Activated gamma-delta T cell treated with Interleukin-2 at 50 U/mL for 16 hours (primary cell): ENCODE measurements around the gene TCTN2.

Source experiments
- DNase-seq: peaks from one replicate; pipeline ENCODE4 v3.0.0-alpha.2; 2020

TCTN2 gene

GRCh38 chr12:123670882-123671728 lies at the start of gene TCTN2:
TCTN2 (plus strand) TSS chr12:123671113; CDS start chr12:123671241, 128 bp downstream.
- DNase-seq, result peak; percentile 94

DNA sequence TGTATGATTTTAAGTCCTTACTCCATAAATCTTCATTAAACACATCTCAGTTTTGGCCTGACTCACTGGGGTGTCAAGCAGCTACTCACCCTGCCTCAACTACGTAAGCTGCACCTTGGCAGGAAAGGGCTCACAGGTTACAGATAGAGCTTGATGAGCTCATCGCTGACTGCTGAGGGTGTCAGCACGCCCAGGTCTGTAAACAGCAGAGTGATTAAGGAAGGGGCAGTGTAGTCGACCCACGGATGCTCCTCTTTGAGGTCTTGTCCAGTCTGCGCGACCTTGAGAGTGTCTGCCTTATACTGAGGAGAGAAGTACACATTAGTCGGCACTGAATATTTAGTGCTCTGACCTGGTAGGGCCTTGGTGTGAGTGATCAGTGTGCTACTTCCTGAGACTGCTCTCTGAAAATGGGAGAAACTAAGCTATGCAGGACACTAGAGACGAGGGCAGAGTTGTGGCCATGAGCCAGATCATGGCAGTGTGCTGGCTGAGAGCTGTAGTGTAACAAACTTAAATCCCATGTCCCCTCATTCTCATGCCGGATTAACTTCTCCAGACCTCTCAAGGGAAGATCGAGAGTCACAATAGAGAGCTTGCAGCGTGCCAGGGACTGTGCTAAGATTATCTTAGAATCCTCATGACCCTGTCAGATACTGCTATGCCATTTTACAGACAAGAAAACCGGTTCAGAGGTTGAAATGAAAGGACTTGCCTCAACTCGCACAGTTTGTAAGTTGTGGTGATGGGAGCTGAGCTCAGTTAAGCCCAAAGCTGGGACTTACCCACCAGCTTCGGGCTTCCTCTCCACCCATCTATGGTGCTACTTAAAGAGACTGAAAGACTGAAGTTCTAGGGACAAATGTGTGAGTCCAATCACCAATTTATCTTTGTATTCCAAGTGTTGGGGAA lies 49.0 kb upstream of the TCTN2 start:
- DNase-seq, result no peak

DNA sequence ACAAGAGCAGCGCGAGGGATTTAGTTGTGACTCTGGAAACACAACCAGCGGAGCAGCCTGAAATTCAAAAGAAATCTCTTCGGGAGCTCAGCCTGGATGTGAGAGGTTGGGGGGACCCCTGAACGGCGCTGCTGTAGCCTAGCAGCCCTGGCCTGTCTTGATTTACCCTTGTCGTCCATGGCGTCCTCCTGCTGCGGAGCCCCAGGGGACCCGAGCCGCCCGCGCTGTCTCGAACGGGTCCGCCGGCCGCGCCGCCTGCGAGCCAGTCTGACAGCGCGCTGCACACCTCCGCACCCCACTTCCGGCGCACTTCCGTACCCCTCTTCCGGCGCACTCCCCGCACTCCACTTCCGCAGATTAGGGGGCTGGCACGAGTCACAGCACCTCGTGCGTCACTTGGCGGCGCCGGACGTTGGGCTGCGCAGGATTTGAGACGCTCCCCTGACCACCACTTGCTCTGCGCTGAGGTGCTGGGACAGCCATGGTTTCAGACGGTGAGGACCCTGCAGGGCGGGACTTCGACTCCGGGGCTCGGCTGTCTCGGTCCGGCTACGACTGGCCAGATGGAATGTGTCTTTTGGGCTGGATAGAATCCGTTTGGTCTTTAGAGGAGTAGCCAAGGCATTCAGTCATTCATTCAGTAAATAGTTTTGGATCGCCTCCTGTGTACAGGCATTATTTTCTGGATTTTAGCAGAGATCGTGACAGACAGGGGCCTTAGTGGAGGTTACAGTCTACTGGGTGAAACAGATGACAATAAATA lies 37.4 kb upstream of the TCTN2 start, which contains the start of the genes EIF2B1 and GTF2H3:
TSS of gene EIF2B1 (minus strand) at position 308 of the 763 bp plus-strand sequence. CDS start at position 179, 129 bp downstream.
TSS of gene GTF2H3 (plus strand) at position 451 of the 763 bp plus-strand sequence. CDS start at position 482, 31 bp downstream.
- DNase-seq, result peak; percentile 95

GRCh38 chr12:123634142-123634561 lies 36.8 kb upstream of the TCTN2 start:
- no peak for DNase-seq

- no peak for DNase-seq
These were observed 27.0 kb upstream of the TCTN2 start for GRCh38 chr12:123643911-123644310.

DNA sequence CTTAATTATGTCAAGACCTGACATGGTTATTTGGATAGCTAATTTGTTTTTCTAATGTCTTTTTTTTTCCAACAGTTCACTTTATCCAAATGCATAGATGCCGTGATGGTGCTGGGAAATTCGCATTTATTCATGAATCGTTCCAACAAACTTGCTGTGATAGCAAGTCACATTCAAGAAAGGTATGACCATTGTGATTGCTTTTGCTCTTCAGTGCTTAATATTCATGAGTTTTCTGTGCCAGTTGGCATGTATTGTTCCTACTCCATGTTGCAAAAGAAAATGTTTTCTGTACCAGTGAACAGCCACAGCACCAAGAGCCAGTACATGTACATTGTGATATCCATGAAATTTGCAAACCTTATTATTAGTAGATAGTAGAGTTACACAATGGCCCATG lies 25.5 kb upstream of the TCTN2 start:
- DNase-seq, result no peak

DNA sequence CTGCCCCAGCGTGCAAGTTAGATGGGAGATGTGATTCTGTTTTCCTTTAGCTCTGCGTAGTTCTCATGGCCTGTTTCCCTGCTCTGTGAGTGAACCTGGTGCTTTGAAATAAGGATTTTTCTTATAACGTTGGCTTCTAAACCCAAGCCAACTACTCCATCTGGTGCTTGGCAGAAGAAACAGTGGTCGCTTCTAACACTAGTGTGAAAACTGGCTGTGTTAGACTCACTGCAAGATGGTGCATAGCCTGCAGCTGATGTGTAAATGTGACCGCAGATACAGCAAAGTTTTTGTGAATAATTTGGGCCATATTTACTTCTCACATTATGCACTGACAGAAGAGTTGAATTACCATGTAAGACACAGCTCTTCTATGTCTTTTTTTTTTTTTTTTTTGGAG lies 25.0 kb upstream of the TCTN2 start:
- DNase-seq, result no peak

DNA sequence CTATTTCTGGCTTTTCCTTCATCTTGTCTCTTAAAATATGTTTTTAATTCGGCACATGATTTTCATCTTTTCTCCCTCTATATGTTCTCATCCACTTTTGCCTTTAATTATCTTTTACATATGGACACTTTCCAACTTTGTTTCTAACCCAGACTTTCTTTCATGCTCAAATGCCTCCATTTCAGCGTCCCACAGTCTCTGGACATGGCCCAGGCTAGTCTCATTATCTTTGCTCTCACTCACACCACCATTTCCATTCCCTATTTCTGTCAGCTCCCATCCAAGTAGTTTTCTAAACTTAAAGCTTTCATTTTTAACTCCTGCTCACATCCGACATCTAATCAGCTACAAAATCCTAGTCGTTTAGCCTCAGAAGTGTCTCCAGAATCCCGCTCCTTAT lies 22.5 kb upstream of the TCTN2 start:
- DNase-seq, result no peak

- no peak for DNase-seq
These were observed 16.7 kb upstream of the TCTN2 start for GRCh38 chr12:123654129-123654701.

DNA sequence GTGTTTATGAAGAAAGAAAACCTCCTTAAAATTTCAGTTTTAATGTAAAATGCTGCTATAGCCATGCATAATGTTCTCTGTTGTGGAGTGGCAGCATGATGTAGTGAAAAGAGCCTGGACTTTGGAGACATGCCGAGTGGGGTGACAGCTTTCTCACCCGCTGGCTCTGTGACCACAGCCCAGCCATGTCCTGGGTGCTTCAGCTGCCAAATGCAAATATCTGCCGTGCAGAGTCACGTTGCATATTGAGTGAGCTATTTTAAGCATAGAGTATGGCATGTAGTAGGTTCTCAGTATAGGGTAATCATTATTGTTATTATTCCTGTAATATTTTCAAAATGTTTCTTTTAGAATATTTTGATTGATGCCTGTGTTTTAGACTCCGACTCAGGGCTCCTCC lies 15.5 kb upstream of the TCTN2 start:
- no peak for DNase-seq

DNA sequence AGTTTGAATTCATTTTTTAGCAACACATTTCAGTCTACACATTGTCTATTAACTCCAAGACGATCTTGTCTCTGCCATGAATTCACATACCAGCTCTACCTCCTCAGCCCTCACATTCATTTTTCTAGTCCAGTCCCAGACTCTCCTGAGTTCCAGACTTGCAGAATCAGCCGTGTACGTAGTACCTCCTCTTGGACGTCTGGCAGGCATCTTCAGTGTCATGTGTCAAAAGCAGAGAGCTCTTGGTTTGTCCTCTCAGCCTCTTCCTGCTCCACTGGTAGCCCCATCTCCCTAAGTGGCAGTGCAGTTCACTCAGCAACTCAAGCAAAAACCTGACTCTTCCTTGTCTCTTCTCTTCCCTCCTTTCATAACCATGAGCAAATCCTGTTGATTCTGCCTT lies 14.5 kb upstream of the TCTN2 start:
- no peak for DNase-seq

GRCh38 chr12:123657211-123657610 lies 13.7 kb upstream of the TCTN2 start:
- no peak for DNase-seq

DNA sequence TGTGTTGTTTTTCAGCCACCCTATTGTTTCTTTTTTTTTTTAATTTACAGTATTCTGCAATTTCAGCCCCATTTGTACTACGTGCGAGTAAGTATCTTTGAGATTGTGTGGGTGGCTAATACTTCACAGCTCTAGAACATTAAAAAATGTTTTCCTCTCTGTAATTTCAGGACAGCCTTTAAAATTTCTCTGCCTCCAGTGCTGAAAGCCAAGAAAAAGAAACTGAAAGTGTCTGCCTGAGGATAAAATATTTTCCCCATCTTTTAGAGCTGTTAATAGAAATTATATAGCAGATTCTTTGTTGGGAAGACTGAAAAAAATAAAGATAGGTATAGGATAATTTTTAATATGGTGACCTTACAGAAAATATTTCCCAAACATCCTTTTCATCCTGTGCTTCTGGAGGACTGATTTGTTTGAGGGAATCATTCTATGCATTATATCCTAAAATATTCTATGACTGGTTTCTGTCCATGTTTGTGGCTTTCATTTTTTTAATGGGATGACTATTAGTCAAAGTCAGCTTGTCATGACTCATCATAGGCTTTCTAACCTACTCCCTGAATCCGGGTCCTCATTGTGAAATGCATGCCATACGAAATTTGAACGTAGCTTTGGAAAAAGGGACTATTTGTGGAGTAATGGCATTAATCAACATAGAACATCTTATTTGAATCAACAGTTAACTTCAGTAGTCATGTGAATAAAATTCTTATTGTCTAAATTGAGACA lies 10.8 kb upstream of the TCTN2 start:
- DNase-seq, result no peak

GRCh38 chr12:123667771-123668170 lies 3.1 kb upstream of the TCTN2 start:
- DNase-seq, result no peak

- no peak for DNase-seq
These were observed 963 bp downstream of the TCTN2 start for GRCh38 chr12:123671876-123672275.

- no peak for DNase-seq
These were observed 4.5 kb downstream of the TCTN2 start for GRCh38 chr12:123675436-123675835.

- no peak for DNase-seq
These were observed 5.9 kb downstream of the TCTN2 start for GRCh38 chr12:123676616-123677320.

GRCh38 chr12:123678981-123679380 lies 8.1 kb downstream of the TCTN2 start:
- no peak for DNase-seq

DNA sequence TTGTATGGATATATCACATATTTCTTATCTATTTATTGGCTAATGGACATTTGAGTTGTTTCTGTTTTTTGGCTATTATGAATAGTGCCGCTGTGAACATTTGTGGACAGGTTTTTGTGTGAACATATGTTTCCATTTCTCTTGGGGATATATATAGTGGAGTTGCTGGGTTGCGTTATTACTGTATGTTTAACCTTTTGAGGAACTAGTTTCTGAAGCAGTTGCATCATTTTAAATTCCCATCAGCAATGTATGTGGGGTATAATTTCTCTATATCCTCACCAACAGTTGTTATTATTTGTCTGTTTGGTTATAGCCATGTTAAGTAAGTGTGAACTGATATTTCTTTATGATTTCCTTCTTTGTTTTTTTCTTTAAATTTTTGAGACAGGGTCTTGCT lies 10.7 kb downstream of the TCTN2 start:
- DNase-seq, result no peak

DNA sequence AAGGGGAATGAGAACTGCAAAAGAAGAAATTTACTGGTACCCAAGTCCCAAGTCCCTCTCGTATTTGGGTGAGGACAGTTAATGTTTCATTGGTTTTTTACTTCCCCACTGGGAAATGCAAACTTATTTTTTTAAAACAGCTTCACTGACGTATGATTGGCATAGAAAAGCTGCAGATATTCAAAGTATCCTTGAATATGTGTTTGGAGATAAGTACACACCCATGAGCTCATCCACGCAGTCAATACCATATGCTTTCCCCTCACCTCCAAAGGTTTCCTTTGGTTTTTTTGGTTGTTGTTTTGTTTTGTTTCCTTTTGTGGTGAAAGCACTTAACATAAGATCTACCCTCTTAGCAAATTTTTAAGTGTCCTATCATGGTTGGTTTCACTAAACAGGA lies 13.1 kb downstream of the TCTN2 start:
- DNase-seq, result no peak

DNA sequence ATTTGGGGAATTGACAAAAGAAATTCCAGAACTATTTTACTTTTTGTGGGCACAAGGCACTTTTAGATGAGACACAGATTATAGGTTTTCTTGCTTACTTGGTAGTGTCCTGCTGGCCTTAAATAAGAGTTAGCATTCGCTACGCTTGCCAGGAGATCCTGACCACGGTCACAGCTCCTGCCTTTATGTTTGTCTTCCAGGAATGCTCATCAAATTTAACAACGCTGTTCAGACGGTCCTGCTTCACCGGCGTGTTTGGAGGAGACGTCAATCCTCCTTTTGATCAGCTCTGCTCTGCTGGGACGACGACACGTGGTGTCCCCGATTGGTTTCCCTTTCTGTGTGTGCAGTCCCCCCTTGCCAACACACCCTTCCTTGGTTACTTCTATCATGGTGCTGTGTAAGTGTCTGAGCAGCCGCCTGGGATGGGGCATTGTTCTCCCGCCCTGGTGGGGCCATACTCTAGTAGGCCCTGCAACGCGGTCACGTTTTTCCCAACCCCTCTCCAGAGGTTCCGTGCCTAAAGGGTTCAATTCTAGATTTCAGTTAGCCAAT lies 15.8 kb downstream of the TCTN2 start:
- DNase-seq, result no peak
